MM.1S (cell line): Measurements from ENCODE around the gene ATF7IP.

Experiments used
- EZH2 ChIP-seq: fragments of 300-600 bp; sonication (generic); optimal IDR thresholded peaks from 2 replicates; pipeline ENCODE3; 2017; ENCODE audit warnings: low read depth, mild to moderate bottlenecking, antibody characterized with exemption, low read length, mixed read lengths
- EZH2phosphoT487 ChIP-seq: fragments of 300-600 bp; sonication (generic); IDR thresholded peaks from 2 replicates; pipeline ENCODE4 v1.6.1; 2018; ENCODE audit warnings: antibody characterized with exemption, low read length
- TF ChIP-seq, protein P1 (sequence below): fragments of 300-600 bp; sonication (generic); IDR thresholded peaks from 2 replicates; pipeline ENCODE4 v1.5.1; 2016; ENCODE audit warnings: antibody characterized with exemption, low read length, mixed read lengths

DNA sequence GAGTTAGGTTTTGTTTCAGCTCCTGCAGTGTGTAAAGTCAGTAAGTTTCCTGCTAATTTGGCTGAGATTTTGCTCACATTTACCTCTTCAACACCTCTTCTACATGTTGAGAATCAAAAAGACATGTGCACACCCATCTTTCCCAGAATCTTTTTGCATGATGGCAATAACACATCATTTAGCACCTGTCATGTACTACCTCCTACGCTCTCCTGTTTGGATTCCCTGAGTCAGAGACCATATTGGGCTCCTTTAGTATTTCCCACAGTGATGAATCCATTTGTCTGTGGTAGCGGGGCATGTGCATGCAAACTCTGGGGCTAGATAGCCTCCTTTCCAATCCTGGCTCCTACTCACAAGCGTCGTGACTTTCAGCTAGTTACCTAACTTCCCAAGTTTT is 182.1 kb downstream of the ATF7IP start:
- no peak for TF ChIP-seq EZH2
- TF ChIP-seq, protein P1, sequence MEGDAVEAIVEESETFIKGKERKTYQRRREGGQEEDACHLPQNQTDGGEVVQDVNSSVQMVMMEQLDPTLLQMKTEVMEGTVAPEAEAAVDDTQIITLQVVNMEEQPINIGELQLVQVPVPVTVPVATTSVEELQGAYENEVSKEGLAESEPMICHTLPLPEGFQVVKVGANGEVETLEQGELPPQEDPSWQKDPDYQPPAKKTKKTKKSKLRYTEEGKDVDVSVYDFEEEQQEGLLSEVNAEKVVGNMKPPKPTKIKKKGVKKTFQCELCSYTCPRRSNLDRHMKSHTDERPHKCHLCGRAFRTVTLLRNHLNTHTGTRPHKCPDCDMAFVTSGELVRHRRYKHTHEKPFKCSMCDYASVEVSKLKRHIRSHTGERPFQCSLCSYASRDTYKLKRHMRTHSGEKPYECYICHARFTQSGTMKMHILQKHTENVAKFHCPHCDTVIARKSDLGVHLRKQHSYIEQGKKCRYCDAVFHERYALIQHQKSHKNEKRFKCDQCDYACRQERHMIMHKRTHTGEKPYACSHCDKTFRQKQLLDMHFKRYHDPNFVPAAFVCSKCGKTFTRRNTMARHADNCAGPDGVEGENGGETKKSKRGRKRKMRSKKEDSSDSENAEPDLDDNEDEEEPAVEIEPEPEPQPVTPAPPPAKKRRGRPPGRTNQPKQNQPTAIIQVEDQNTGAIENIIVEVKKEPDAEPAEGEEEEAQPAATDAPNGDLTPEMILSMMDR, result no peak
- TF ChIP-seq EZH2phosphoT487, result no peak
